C4-2B (cell line): Measurements from ENCODE around the gene C2orf68.
"Not testable (repeated sequence)": the region's sequence is repeated elsewhere in the genome, so short reads cannot be mapped to it uniquely, and the experiment has no call there.

Experiments
- H3K27ac ChIP-seq: fragments of 450-650 bp; 2 replicates; pipeline ENCODE4 v1.5.1; 2017
- ZFX ChIP-seq: fragments of 450-650 bp; IDR thresholded peaks from 2 replicates; pipeline ENCODE4 v1.6.1; 2017
- TF ChIP-seq, protein P1 (sequence below): fragments of 450-650 bp; conservative IDR thresholded peaks from 2 replicates; pipeline ENCODE4 v1.5.1; 2017; ENCODE audit warnings: mild to moderate bottlenecking

The C2orf68 gene, protein sequence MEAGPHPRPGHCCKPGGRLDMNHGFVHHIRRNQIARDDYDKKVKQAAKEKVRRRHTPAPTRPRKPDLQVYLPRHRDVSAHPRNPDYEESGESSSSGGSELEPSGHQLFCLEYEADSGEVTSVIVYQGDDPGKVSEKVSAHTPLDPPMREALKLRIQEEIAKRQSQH

DNA sequence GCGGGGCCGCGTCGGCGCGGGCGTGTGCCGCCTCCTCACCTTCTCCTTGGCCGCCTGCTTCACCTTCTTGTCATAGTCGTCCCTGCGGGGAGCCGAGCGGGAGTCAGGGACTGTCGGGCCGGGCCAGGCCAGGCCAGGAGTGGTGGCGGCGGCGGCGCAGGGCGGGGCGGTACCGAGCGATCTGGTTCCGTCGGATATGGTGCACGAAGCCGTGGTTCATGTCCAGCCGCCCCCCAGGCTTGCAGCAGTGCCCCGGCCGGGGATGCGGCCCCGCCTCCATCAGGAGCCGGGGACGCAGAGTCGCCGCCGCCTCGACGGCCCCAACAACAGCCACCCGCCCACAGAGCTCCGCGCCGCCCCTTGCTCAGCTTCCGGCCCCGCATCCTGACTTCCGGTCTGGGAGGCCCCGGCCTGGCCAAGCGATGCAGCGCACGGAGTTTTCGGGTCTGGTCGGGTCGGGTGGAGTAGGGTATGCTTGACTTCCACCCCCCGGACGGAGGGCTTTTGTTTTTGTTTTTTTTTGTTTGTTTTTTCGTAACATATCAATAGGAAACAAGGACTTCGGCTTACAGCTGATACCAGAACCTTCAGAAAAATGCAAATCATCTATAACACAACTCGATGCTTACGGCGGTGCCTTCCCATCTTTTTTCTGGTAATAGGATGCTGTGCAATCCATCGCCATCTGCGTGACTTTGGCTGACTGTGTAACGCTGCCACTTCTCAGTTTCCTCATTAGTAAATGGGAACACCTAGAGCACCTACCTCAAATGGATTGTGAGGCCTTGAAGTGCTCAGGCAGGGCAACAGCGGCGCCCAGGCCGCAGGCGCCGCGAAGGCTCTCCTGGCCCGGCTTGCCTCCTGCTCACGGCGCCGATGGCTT is at the start of gene C2orf68:
Gene C2orf68, minus strand, starts transcription at position 362 of the 883 bp plus-strand sequence. Its CDS starts 82 bp downstream, at position 280.
- H3K27ac ChIP-seq, result peak within 1 kb of the TSS; percentile 79
- peak; percentile 79 for TF ChIP-seq ZFX
- TF ChIP-seq, protein P1, sequence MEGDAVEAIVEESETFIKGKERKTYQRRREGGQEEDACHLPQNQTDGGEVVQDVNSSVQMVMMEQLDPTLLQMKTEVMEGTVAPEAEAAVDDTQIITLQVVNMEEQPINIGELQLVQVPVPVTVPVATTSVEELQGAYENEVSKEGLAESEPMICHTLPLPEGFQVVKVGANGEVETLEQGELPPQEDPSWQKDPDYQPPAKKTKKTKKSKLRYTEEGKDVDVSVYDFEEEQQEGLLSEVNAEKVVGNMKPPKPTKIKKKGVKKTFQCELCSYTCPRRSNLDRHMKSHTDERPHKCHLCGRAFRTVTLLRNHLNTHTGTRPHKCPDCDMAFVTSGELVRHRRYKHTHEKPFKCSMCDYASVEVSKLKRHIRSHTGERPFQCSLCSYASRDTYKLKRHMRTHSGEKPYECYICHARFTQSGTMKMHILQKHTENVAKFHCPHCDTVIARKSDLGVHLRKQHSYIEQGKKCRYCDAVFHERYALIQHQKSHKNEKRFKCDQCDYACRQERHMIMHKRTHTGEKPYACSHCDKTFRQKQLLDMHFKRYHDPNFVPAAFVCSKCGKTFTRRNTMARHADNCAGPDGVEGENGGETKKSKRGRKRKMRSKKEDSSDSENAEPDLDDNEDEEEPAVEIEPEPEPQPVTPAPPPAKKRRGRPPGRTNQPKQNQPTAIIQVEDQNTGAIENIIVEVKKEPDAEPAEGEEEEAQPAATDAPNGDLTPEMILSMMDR, result no peak

DNA sequence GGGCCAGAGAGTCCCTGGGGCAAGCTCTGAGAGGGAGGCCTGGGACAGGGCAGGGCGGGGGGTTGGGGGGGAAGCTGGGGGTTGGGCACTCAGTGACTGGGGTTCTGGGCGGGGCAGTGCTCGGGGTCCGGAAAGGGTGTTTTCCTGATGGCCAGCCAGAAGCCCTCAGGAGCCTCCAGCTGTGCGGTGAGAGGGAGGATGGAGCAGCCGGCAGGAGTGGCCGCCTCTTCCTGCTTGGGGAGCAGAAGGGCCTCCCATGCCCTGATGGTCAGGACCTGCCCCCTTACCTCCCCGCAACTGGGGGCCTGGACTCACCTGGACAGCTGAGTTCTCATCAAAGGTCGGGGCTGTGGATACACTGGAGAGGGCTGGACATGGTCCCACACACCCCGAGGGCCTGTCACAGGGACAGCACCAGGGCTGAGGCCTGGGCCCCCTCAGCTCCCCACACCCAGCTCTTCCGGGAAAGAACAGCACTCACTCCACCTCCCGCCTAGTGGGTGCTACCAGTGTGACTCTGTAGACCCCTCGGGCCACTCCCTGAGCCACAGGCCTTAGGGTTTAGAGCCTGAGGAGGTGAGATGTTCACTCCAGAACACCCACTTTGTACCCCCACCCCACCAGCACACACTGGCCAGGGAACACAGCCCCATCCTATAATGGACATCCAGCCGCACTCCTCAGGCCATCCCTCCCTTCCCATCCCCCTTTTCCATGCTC is 49.4 kb upstream of the C2orf68 start:
- TF ChIP-seq, protein P1, result no peak
- TF ChIP-seq ZFX, result no peak
- no peak overlapping the region for H3K27ac ChIP-seq

DNA sequence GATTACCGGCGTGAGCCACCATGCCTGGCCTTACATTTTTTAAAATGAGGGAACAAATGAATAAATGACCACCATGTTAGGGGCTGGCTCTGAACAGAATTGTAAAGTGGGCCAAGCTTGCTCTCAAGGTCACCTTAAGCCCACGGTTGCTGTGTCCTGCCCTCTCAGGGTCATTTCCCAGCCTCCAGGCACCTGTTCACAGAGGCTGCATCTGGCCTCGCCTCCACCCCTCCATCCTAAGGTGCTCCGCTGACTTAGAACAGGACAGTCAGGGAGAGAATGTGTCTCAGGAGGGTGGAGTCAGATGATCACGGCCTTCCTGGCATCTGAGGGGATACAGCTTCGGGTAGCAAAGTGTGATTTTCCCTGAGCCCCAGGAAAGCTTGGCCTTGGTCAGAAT is 48.9 kb upstream of the C2orf68 start:
- H3K27ac ChIP-seq, result no peak overlapping the region
- no peak for TF ChIP-seq ZFX
- TF ChIP-seq, protein P1, result no peak

DNA sequence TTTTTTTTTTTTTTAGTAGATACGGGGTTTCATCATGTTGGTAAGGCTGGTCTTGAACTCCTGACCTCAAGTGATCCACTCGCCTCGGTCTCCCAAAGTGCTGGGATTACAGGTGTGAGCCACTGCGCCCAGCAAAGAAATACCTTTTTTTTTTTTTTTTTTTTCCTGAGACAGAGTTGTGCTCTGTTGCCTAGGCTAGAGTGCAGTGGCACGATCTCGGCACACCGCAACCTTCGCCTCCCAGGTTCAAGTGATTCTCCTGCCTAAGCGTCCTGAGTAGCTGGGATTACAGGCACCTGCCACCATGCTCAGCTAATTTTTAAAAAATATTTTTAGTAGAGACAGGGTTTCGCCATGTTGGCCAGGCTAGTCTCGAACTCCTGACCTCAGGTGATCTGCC is 48.4 kb upstream of the C2orf68 start:
- not testable (repeated sequence) for H3K27ac ChIP-seq

DNA sequence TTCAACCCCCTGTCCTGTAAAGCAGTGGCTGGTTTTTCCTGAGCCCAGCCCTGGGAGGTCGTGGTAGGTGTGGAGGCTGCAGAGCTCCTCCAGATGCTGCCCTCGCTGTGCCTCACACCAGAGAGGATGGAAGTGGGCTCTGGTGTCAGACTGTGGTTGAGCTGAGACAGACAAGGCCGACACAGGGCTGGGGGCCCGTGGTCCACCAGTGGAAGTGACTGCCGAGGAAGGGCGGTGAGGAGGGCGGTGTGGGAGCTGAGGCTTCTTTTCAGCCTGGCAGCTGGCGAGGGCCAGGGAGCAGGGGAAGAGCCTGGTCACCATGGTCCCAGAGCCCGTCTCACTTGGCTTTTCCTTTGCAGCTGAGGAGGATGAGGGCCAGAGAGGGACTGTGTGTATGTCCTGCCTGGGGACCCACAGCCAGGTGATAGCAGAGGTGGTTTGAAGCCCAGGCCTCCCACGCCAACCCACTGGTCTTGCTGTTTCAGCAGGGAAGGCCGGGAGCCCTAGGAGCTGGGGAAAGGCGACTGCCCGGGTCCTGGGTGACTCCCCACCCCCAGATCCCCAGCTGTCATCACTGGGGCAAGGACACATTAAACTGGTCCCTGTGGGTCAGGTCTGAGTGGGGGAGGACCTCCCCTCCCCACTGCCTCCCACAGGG is 47.6 kb upstream of the C2orf68 start:
- no peak for TF ChIP-seq ZFX
- TF ChIP-seq, protein P1, result no peak
- H3K27ac ChIP-seq, result no peak overlapping the region

DNA sequence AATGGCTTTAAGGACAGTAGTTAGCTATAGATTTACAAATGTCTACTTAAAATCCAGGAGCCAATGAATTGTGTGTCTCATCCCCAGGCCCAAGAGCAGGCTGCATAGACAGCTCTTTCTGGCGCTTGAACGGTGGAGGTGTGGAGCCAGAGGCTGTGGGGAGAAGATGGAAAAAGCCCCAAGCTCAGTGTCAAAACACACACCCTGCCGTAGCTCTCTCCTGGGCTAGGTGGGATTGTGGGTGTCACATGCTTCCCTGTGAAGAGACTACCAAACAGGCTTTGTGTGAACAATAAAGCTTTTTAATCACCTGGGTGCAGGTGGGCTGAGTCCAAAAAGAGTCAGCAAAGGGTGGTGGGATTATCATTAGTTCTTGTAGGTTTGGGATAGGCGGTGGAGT is 45.5 kb upstream of the C2orf68 start:
- H3K27ac ChIP-seq, result not testable (repeated sequence)

DNA sequence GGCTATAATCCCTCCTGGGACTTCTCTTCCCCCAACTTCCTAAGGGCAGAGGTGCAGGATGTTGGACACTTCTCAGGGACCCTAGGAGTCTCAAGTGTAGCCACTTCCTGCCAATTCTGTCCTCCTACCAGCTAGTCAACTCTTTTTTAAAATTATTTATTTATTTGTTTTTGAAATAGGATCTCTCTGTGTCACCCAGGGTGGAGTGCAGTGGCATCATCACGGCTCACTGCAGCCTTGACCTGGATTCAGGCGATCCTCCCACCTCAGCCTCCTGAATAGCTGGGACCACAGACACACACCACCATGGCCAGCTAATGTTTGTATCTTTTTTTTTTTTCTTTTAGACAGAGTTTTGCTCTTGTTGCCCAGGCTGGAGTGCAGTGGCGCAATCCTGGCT is 44.6 kb upstream of the C2orf68 start:
- no peak for TF ChIP-seq ZFX
- TF ChIP-seq, protein P1, result no peak
- H3K27ac ChIP-seq, result no peak overlapping the region

DNA sequence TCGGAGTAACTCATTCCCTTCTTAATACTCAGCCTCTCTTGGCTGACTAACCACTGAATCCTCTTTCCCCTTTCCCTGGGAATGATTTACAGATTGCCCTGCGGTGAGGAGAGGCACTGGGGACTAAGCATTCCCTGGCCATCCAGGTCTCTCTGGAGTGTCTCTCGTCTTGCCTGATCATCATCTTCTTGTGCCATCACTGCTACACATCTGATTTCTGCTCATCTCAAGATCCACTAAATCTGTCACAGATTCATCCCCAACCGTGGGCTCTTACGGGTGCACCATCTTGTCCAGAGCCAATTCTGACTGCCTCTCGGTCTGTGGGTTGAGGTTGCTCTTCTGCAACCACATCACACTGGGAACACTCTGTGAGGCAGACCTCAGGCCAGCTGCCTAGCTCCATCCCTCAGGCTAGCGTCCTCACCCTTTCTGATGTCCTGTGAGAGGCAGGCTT is 44.1 kb upstream of the C2orf68 start:
- no peak for TF ChIP-seq ZFX
- TF ChIP-seq, protein P1, result no peak
- H3K27ac ChIP-seq, result no peak overlapping the region
